ENCODE data around the gene DTD1. TPM values are rescaled to one million over a fixed set of nuclear protein-coding genes. Genes with fewer than 3 reads are reported as not detected.

The DTD1 gene
- polyA plus RNA-seq, 1 of the 3 experiments (the other 2 are of a cell fraction), result 81.1 TPM

GRCh38 chr20:18614244-18614643 lies 26.4 kb downstream of the DTD1 start:
- Histone ChIP-seq H3K4me3 (ENCODE audit: low read depth in 2 of 2, low read length in 1 of 2) (no peak overlapping the region), H3K4me1 (ENCODE audit: control insufficient read depth in 1 of 2, insufficient read depth in 2 of 2, low read depth in 1 of 2, low read length in 1 of 2) (no peaks in the 10 kb centered on the region), H3K4me2 (no peak overlapping the region), H2AFZ (ENCODE audit: low read depth) (no peak overlapping the region), H3K27me3 (ENCODE audit: insufficient read depth) (no peaks in the 10 kb centered on the region), H4K20me1 (ENCODE audit: insufficient read depth) (no peaks in the 10 kb centered on the region), H3K9me2 (no peaks in the 10 kb centered on the region), H3K79me2 (ENCODE audit: insufficient read depth) (no peaks in the 10 kb centered on the region; the same call in 1 of the 2 replicates), H3F3A (replicated peaks; ENCODE audit: insufficient read depth) (no peaks in the 10 kb centered on the region), H3K36me3 (replicated peaks in 1 of 2; ENCODE audit: control insufficient read depth in 1 of 2, insufficient read depth in 2 of 2, low read length in 1 of 2) (peaks cover 7 to 19% of the 10 kb centered on the region in 2 experiments), H3K9ac (no peak overlapping the region), H3K9me3 (0 out of 2 replicates have a peak, but pooled peaks cover 4% of the 10 kb centered on the region), H3K27ac (ENCODE audit: low read depth in 2 of 2, low read length in 1 of 2) (no peak overlapping the region)
- WGBS (ENCODE audit: low lambda C conversion rate), result 95% methylated on average over 5 of the region's 5 CpGs
- TF ChIP-seq FOXM1 (IDR thresholded peaks at IDR 0.05; ENCODE audit: low read depth) (no peak), MAX (IDR thresholded peaks at IDR 0.05; ENCODE audit: low read depth) (no peak), CHD2 (IDR thresholded peaks at IDR 0.05; ENCODE audit: low read length, partially characterized antibody) (no peak), EZH2phosphoT487 (IDR thresholded peaks at IDR 0.05; ENCODE audit: borderline replicate concordance, low read depth) (no peak), JUND (IDR thresholded peaks at IDR 0.05) (no peak), SMC3 (IDR thresholded peaks at IDR 0.05; ENCODE audit: low read depth, low read length) (no peak), EP300 (IDR thresholded peaks at IDR 0.05; ENCODE audit: borderline replicate concordance in 1 of 2, low read depth in 1 of 2, low read length in 1 of 2) (no peak), MEF2A (IDR thresholded peaks at IDR 0.05; ENCODE audit: borderline replicate concordance, low read depth) (no peak), RFX5 (IDR thresholded peaks at IDR 0.05; ENCODE audit: low read length) (no peak), RXRA (IDR thresholded peaks at IDR 0.05; ENCODE audit: borderline replicate concordance, low read depth) (no peak), TCF12 (IDR thresholded peaks at IDR 0.05) (no peak), USF1 (IDR thresholded peaks at IDR 0.05; ENCODE audit: borderline replicate concordance, low read depth) (no peak), NRF1 (IDR thresholded peaks at IDR 0.05; ENCODE audit: low read depth, low read length) (no peak), TEAD4 (IDR thresholded peaks at IDR 0.05; ENCODE audit: borderline replicate concordance, insufficient read depth) (no peak), CTCF (IDR thresholded peaks at IDR 0.05) (no peak), NFIC (IDR thresholded peaks at IDR 0.05; ENCODE audit: borderline replicate concordance) (no peak), ELF1 (IDR thresholded peaks at IDR 0.05) (no peak), TAF1 (IDR thresholded peaks at IDR 0.05; ENCODE audit: borderline replicate concordance, low read depth, low read length) (no peak)
- CTCF ChIA-PET, result interaction anchor here (0.6 to 0.9 kb wide), 2 partner anchors 18 to 25 kb away, joined by 3 read pairs; no protein-coding TSS in a partner anchor
- POLR2A ChIA-PET, result no interaction called here
- no peak for DNase-seq
